GM23338 (cell line): Measurements from ENCODE around the gene CIZ1. TPM values are rescaled to one million over a fixed set of nuclear protein-coding genes. Genes with fewer than 3 reads are reported as not detected.

Source experiments
- ATAC-seq: fragments of 200-7000 bp; cut with Tn5 transposase; 3 replicates; pipeline ENCODE4 v1.9.1; 2020
- DNase-seq: peaks from one replicate; pipeline ENCODE4 v3.0.0-alpha.2; 2015; ENCODE audit warnings: low spot score
- H2AFZ ChIP-seq: fragments of 200-600 bp; sonication (generic); 2 replicates; pipeline ENCODE4 v1.8.0; 2016; ENCODE audit warnings: antibody characterized with exemption, mild to moderate bottlenecking, moderate library complexity
- H3F3A ChIP-seq: fragments of 200-600 bp; sonication (generic); replicated peaks from 2 replicates; pipeline ENCODE4 v1.8.0; 2017; ENCODE audit warnings: antibody characterized with exemption, mixed run types, low read depth
- H3K27ac ChIP-seq: fragments of 200-600 bp; sonication (generic); 2 replicates; pipeline ENCODE4 v1.6.1; 2016; ENCODE audit warnings: low read depth
- H3K27me3 ChIP-seq: fragments of 200-600 bp; sonication (generic); 2 replicates; pipeline ENCODE4 v1.8.0; 2016; ENCODE audit warnings: mild to moderate bottlenecking, mixed run types, moderate library complexity; ENCODE audit not compliant: insufficient read depth
- H3K36me3 ChIP-seq: fragments of 200-600 bp; sonication (generic); 2 replicates; pipeline ENCODE4 v1.8.0; 2016; ENCODE audit warnings: mild to moderate bottlenecking; ENCODE audit not compliant: insufficient read depth
- H3K4me1 ChIP-seq: fragments of 200-600 bp; sonication (generic); 2 replicates; pipeline ENCODE4 v1.8.0; 2016; ENCODE audit warnings: mild to moderate bottlenecking, moderate library complexity; ENCODE audit not compliant: insufficient read depth
- H3K4me2 ChIP-seq: fragments of 200-600 bp; sonication (generic); 2 replicates; pipeline ENCODE4 v1.7.1; 2017; ENCODE audit warnings: mixed run types
- H3K4me3 ChIP-seq: fragments of 200-600 bp; sonication (generic); 2 replicates; pipeline ENCODE4 v1.6.1; 2016; ENCODE audit warnings: mixed run types
- H3K79me2 ChIP-seq: fragments of 200-600 bp; sonication (generic); replicated peaks from 2 replicates; pipeline ENCODE4 v1.8.0; 2017; ENCODE audit warnings: mild to moderate bottlenecking; ENCODE audit not compliant: insufficient read depth
- H3K9me2 ChIP-seq: fragments of 200-600 bp; sonication (generic); 2 replicates; pipeline ENCODE4 v1.8.0; 2017; ENCODE audit not compliant: insufficient read depth
- H4K20me1 ChIP-seq: fragments of 200-600 bp; sonication (generic); replicated peaks from 2 replicates; pipeline ENCODE4 v1.8.0; 2017; ENCODE audit warnings: mild to moderate bottlenecking; ENCODE audit not compliant: insufficient read depth
- H3K27ac Mint-ChIP-seq: 2 replicates; pipeline ENCODE4 v1.8.0; 2020; ENCODE audit warnings: inconsistent platforms, mild to moderate bottlenecking, moderate library complexity, mixed read lengths
- H3K27me3 Mint-ChIP-seq: 3 replicates; pipeline ENCODE4 v1.8.0; 2022; ENCODE audit warnings: low read depth, mild to moderate bottlenecking, moderate library complexity, mixed read lengths, inconsistent platforms; ENCODE audit not compliant: insufficient read depth, poor library complexity
- H3K36me3 Mint-ChIP-seq: 3 replicates; pipeline ENCODE4 v1.8.0; 2021; ENCODE audit warnings: low read depth, mild to moderate bottlenecking, inconsistent platforms, moderate library complexity, mixed read lengths
- H3K4me1 Mint-ChIP-seq: 3 replicates; pipeline ENCODE4 v1.8.0; 2020; ENCODE audit warnings: mild to moderate bottlenecking, inconsistent platforms, mixed read lengths
- H3K4me3 Mint-ChIP-seq: 3 replicates; pipeline ENCODE4 v1.8.0; 2021; ENCODE audit warnings: moderate library complexity, mild to moderate bottlenecking, inconsistent platforms, mixed read lengths
- H3K9me3 Mint-ChIP-seq: 3 replicates; pipeline ENCODE4 v1.8.0; 2020; ENCODE audit warnings: moderate library complexity, mild to moderate bottlenecking, inconsistent platforms, mixed read lengths
- EZH2 ChIP-seq: fragments of 200-600 bp; sonication (generic); IDR thresholded peaks from one replicate; pipeline ENCODE4 v1.8.0; 2017; ENCODE audit warnings: antibody characterized with exemption, mild to moderate bottlenecking, low read depth; ENCODE audit not compliant: unreplicated experiment
- EZH2phosphoT487 ChIP-seq: fragments of 200-600 bp; sonication (generic); IDR thresholded peaks from one replicate; pipeline ENCODE4 v1.8.1; 2018; ENCODE audit warnings: antibody characterized with exemption; ENCODE audit not compliant: unreplicated experiment
- STAT1 ChIP-seq: IDR thresholded peaks from one replicate; pipeline ENCODE4 v1.6.1; 2016; ENCODE audit warnings: antibody characterized with exemption; ENCODE audit not compliant: unreplicated experiment
- polyA plus RNA-seq: library from polyadenylated mRNA; unstranded; fragments of >200 nt; fragmentation: Nextera tagmentation; extraction: Ambion mirVana; gene quantifications from 2 replicates; pipeline ENCODE4 v1.2.1, GENCODE V29; 2016
- total RNA-seq: library from RNA; depleted of rRNA; stranded (reverse); fragments of >200 nt; shearing (Covaris generic); gene quantifications from 2 replicates; pipeline ENCODE4 v1.2.3, GENCODE V29; 2014
- TF ChIP-seq, protein P1 (sequence below): IDR thresholded peaks from one replicate; pipeline ENCODE4 v1.6.1; 2018; ENCODE audit warnings: antibody characterized with exemption; ENCODE audit not compliant: unreplicated experiment
- TF ChIP-seq, protein P2 (sequence below): IDR thresholded peaks from 2 replicates; pipeline ENCODE4 v1.6.1; 2016; ENCODE audit warnings: antibody characterized with exemption
- TF ChIP-seq, protein P3 (sequence below): fragments of 250-450 bp; sonication (Bioruptor Pico); IDR thresholded peaks from 2 replicates; pipeline ENCODE4 v1.5.0; 2020; ENCODE audit warnings: mild to moderate bottlenecking, moderate library complexity

Gene CIZ1
- total and polyA plus RNA-seq, 2 experiments from 2014 or later = 49.6 to 61.4 TPM

DNA sequence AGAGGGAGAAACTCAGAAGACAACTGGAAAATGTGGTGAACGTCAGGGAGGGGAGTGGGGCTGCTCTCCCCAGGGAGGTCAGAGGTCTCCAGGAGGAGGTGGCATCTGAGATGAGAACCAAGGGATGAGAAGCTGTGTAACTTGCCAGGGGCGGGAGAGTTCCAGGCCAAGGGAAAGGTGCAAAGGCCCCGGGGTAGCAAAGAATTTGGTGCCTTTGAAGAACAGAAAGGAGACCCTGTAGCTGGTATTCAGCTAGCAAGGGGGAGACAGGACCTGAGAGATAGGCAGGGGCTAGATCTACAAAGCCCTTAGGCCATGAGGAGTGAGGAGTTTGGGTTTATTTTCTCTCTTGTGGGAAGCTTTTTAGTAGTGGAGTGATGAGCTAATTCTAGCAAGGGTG lies 15.1 kb upstream of the CIZ1 start (continued):
- TF ChIP-seq EZH2phosphoT487 (no peak), EZH2 (no peak), STAT1 (no peak)
- TF ChIP-seq, protein P1, sequence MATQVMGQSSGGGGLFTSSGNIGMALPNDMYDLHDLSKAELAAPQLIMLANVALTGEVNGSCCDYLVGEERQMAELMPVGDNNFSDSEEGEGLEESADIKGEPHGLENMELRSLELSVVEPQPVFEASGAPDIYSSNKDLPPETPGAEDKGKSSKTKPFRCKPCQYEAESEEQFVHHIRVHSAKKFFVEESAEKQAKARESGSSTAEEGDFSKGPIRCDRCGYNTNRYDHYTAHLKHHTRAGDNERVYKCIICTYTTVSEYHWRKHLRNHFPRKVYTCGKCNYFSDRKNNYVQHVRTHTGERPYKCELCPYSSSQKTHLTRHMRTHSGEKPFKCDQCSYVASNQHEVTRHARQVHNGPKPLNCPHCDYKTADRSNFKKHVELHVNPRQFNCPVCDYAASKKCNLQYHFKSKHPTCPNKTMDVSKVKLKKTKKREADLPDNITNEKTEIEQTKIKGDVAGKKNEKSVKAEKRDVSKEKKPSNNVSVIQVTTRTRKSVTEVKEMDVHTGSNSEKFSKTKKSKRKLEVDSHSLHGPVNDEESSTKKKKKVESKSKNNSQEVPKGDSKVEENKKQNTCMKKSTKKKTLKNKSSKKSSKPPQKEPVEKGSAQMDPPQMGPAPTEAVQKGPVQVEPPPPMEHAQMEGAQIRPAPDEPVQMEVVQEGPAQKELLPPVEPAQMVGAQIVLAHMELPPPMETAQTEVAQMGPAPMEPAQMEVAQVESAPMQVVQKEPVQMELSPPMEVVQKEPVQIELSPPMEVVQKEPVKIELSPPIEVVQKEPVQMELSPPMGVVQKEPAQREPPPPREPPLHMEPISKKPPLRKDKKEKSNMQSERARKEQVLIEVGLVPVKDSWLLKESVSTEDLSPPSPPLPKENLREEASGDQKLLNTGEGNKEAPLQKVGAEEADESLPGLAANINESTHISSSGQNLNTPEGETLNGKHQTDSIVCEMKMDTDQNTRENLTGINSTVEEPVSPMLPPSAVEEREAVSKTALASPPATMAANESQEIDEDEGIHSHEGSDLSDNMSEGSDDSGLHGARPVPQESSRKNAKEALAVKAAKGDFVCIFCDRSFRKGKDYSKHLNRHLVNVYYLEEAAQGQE = no peak

DNA sequence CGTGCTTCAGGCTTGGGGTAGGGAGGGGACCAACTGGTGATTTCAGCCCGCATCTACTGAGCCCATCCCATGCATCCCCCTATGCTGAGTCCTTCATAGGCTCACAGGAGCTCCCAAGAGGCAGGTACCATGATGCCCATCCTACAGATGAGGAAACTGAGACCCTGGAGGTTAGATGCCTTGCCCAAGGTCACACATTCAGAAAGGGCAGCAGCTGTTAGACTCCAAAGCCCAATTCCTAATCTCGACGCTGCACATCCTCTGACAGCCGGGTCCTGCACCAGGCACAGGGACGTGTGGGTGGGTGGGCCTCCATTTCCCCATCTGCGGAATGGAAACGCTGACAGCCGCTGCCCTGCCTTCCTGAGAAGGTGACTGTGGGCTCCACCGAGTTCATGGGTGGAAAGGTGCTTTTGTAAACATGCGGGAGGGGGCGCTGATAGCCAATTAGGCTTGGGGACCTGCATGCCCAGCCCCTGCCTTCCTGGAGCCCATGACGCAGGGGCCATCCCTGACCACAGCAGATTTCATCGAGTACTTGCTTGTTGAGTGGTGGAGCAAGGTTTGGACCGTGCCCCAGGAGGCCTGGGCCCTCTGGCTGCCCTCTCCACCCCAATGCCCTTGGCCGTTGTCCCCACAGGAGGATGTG lies 14.0 kb upstream of the CIZ1 start:
- H3K4me3 Mint-ChIP-seq = peak overlapping the region; percentile 88; the same call in 2 of the 3 replicates
- TF ChIP-seq, protein P2, sequence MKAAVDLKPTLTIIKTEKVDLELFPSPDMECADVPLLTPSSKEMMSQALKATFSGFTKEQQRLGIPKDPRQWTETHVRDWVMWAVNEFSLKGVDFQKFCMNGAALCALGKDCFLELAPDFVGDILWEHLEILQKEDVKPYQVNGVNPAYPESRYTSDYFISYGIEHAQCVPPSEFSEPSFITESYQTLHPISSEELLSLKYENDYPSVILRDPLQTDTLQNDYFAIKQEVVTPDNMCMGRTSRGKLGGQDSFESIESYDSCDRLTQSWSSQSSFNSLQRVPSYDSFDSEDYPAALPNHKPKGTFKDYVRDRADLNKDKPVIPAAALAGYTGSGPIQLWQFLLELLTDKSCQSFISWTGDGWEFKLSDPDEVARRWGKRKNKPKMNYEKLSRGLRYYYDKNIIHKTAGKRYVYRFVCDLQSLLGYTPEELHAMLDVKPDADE = no peak
- TF ChIP-seq, protein P3, sequence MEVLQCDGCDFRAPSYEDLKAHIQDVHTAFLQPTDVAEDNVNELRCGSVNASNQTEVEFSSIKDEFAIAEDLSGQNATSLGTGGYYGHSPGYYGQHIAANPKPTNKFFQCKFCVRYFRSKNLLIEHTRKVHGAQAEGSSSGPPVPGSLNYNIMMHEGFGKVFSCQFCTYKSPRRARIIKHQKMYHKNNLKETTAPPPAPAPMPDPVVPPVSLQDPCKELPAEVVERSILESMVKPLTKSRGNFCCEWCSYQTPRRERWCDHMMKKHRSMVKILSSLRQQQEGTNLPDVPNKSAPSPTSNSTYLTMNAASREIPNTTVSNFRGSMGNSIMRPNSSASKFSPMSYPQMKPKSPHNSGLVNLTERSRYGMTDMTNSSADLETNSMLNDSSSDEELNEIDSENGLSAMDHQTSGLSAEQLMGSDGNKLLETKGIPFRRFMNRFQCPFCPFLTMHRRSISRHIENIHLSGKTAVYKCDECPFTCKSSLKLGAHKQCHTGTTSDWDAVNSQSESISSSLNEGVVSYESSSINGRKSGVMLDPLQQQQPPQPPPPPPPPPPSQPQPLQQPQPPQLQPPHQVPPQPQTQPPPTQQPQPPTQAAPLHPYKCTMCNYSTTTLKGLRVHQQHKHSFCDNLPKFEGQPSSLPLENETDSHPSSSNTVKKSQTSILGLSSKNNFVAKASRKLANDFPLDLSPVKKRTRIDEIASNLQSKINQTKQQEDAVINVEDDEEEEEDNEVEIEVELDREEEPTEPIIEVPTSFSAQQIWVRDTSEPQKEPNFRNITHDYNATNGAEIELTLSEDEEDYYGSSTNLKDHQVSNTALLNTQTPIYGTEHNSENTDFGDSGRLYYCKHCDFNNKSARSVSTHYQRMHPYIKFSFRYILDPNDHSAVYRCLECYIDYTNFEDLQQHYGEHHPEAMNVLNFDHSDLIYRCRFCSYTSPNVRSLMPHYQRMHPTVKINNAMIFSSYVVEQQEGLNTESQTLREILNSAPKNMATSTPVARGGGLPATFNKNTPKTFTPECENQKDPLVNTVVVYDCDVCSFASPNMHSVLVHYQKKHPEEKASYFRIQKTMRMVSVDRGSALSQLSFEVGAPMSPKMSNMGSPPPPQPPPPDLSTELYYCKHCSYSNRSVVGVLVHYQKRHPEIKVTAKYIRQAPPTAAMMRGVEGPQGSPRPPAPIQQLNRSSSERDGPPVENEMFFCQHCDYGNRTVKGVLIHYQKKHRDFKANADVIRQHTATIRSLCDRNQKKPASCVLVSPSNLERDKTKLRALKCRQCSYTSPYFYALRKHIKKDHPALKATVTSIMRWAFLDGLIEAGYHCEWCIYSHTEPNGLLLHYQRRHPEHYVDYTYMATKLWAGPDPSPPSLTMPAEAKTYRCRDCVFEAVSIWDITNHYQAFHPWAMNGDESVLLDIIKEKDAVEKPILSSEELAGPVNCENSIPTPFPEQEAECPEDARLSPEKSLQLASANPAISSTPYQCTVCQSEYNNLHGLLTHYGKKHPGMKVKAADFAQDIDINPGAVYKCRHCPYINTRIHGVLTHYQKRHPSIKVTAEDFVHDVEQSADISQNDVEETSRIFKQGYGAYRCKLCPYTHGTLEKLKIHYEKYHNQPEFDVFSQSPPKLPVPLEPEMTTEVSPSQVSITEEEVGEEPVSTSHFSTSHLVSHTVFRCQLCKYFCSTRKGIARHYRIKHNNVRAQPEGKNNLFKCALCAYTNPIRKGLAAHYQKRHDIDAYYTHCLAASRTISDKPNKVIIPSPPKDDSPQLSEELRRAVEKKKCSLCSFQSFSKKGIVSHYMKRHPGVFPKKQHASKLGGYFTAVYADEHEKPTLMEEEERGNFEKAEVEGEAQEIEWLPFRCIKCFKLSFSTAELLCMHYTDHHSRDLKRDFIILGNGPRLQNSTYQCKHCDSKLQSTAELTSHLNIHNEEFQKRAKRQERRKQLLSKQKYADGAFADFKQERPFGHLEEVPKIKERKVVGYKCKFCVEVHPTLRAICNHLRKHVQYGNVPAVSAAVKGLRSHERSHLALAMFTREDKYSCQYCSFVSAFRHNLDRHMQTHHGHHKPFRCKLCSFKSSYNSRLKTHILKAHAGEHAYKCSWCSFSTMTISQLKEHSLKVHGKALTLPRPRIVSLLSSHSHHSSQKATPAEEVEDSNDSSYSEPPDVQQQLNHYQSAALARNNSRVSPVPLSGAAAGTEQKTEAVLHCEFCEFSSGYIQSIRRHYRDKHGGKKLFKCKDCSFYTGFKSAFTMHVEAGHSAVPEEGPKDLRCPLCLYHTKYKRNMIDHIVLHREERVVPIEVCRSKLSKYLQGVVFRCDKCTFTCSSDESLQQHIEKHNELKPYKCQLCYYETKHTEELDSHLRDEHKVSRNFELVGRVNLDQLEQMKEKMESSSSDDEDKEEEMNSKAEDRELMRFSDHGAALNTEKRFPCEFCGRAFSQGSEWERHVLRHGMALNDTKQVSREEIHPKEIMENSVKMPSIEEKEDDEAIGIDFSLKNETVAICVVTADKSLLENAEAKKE (CRISPR knock-in tag) = no peak
- TF ChIP-seq EZH2 = no peak
- TF ChIP-seq, protein P1 = no peak

More for the DNA sequence above, 14.0 kb upstream of the CIZ1 start:
- Histone ChIP-seq H2AFZ (no peak overlapping the region), H3K4me1 (peaks cover 9% of the 10 kb centered on the region; the same call in 1 of the 2 replicates), H3K79me2 (0 out of 2 replicates have a peak, but pooled peaks cover 4% of the 10 kb centered on the region), H3K4me3 (no peak overlapping the region; the same call in 1 of the 2 replicates), H4K20me1 (0 out of 2 replicates have a peak, but pooled peaks cover 3% of the 10 kb centered on the region), H3K9me2 (no peaks in the 10 kb centered on the region), H3F3A (peaks cover 9% of the 10 kb centered on the region), H3K36me3 (no peaks in the 10 kb centered on the region), H3K27ac (no peak overlapping the region), H3K4me2 (no peak overlapping the region), H3K27me3 (no peaks in the 10 kb centered on the region)
- no peaks in the 10 kb centered on the region; the same call in 2 of the 3 replicates for H3K9me3 Mint-ChIP-seq
- H3K36me3 Mint-ChIP-seq = no peaks in the 10 kb centered on the region; the same call in 2 of the 3 replicates
- ATAC-seq (no peak), DNase-seq (peak; percentile 27)
- peaks cover 32% of the 10 kb centered on the region for H3K4me1 Mint-ChIP-seq
- no peak overlapping the region for H3K27ac Mint-ChIP-seq
- peaks cover 16% of the 10 kb centered on the region for H3K27me3 Mint-ChIP-seq
